Islet of Langerhans (tissue), 1 donor: ENCODE measurements around the gene NAGLU.
"Not testable (repeated sequence)": the region's sequence is repeated elsewhere in the genome, so short reads cannot be mapped to it uniquely, and the experiment has no call there.

Experiments
- FAIRE-seq: peaks from one replicate; lab custom pipeline; 2011; peaks lifted over from hg19 to GRCh38; lab: Jason Lieb, UNC

NAGLU gene

DNA sequence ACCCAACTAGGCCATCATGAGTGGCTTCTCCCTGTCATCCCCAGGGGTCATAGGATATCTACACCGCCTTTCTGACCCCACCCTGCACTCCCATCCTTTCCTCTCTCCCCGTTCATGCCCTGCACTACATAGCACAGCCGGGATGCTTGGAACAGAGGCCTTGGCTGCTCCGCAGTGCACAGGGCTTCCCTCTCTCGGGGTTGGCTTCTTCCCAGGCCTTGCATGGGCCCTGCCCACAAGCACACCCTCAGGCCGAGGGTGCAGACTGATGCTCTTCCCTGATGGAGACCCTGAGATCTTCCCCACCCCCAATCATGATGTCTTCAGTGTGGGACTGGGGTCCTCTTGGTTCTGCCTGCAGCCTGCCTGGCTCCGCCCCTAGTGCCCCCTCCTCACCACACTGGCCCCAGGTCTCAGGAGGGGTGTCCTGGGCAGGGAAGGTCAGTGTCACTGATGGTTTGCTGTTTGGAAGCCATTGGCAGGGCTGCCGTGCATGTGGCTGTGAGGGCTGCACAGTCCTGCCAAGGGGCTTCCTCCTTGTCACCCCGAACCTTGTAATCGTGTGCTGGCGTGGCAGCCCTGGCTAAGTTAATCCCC is 14.3 kb upstream of the NAGLU start:
- FAIRE-seq, result no peak

DNA sequence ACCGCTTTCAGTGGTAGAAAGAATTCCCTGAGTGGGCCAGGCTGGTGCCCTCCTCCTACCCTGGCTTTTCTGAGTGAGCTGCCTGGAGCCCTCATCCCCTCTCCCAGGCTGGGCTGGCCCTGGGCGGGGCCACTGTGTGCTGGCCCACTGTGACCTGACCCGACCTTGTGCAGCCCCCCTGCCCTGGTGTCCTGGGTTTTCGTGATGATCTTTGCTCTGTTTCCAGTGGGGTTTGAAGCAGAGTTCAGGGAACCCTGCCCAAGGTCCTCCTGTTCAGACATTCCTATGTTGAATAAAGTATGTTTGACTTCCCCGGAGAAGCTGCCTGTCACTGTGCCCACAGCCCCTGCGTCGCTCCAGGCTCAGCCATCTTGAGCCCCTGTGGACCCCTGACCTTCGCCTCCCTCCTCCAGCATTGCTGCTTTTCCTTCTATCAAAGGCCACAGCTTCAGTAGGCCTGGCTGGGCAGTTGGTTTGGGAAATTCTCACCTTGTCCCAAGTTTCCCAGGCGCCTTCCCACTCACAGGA is 13.7 kb upstream of the NAGLU start:
- no peak for FAIRE-seq

DNA sequence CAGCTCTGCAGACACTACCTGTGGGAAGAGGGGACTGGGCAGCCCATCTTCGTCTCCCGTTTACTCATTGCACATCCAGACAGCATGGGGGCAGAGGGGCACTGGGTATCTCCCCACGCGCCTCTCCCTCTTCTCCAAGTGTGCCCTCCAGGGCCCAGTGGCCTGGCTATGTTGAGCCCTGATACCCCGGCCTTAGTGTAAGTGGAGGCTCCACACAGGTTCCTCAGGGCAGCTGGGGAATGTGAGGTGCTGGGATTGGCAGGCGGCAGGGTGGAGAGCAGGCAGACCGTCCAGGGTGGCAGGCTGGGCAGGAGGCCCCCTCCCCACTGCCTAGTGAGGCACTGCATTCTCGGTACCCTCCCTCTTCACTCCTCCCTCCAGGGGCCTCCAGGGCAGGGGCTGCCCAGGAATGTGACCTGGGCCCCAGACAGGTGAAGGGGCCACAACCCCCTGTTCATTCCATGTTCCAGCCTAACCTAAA is 13.2 kb upstream of the NAGLU start:
- no peak for FAIRE-seq

DNA sequence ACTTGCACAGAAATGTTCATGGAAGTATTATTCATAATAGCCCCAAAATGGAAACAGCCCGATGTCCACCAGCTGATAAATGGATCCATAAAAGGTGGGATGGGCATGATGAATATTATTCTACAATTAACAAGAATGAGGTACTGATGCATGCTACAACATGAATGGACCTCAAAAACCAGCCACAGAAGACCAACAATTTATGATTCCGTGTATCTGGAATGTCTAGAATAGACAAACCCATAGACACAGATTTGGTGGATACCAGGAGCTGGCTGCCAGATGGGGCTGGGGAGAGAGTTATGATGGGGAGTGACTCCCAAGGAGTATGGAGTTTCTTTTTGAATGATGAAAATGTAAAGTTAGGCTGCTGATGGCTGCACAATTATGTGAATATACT is 10.8 kb upstream of the NAGLU start:
- no peak for FAIRE-seq

DNA sequence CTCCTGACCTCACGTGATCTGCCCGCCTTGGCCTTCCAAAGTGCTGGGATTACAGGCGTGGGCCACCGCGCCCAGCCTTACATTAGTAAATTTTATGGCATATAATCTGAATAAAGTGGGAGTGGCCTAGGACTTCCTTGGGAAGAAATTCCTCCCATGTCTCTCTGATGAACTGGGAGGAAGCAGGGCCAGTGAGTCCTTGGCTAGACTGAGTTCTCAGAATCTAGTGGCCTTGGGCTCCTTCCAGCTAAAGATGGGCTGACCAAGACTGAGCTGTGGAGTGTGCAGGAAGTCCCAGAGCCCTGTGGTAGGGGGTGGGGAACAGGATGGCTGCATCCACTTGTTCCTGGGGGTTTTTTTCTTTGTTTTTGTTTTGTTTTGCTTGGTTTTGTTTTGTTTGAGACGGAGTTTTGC is 10.0 kb upstream of the NAGLU start:
- FAIRE-seq, result no peak

DNA sequence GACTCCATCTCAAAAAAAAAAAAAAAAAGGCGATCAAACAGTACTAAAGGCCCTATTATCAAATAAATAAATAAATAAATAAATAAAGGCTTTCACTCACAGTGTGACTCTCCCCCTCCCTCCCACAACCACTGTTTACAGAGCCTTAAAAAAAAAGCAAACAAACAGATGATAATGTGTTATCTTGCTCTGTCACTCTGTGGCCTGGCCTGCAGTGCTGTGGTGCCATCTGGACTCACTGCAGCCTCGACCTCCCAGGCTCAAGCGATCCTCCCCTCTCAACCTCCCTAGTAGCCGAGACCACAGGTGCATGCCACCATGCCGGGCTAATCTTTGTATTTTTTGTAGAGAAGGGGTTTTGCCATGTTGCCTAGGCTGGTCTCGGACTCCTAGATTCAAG is 8.1 kb upstream of the NAGLU start:
- FAIRE-seq, result no peak

DNA sequence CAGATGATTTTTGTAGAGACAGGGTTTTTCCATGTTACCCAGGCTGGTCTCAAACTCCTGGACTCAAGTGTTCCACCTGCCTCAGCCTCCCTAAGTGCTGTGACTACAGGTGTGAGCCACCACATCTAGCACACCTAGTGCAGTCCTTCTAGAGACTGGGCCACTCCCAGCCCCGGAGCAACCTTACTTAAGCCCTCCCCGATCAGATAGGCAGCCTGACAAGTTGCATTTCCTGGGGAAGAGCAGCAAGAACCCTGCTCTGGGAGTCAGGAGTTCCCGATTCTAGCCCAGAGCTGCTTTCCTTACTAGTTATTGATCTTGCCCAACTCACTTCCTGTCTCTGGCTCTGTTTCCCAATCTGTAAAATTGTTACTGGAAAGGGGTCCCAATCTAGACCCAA is 7.0 kb upstream of the NAGLU start:
- FAIRE-seq, result no peak

DNA sequence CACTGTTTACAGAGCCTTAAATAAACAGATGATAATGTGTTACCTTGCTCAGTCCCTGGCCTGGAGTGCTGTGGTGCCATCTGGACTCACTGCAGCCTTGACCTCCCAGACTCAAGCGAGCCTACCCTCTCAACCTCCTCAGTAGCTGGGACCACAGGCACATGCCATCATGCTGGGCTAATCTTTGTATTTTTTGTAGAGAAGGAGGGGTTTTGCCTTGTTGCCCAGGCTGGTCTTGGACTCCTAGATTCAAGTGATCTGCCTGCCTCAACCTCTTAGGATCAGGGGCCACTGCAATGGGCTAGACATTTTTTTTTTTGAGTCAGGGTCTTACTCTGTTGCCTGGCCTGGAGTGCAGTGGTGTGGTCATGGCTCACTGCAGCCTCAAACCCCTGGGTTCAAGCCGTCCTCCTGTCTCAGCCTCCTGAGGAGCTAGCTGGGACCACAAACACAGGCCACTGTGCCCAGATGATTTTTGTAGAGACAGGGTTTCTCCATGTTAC is 5.0 kb upstream of the NAGLU start:
- FAIRE-seq, result no peak

DNA sequence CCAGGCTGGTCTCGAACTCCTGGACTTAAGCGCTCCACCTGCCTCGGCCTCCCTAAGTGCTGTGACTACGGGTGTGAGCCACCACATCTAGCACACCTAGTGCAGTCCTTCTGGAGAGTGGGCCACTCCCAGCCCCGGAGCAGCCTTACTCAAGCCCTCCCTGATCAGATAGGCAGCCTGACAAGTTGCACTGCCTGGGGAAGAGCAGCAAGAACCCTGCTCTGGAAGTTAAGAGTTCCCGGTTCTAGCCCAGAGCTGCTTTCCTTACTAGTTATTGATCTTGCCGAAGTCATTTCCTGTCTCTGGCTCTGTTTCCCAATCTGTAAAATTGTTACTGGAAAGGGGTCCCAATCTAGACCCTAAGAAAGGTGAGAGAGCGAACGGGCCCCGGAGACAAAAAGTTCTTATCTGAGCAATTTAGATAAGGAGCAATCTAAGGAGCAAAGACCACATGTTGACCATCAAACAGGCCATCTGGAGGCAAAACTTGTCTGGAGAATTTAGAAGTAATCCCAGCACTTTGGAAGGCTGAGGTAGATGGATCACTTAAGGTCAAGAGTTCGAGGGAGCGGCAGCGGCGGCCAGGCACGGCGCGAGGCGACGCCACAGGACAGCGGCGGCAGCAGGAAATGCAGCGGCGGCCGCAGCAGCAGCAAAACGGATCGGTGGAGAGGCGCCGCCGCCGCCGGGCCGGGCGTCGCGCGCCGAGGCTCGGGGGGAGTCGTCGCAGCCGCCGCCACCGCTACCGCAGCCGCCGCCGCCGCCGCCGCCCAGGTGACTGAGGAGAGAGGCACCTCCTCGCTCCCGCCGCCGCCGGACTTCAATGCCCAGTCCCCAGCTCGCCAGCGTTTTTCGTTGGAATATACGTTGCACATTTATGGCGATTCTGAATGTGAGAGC is 4.3 kb upstream of the NAGLU start:
- no peak for FAIRE-seq

DNA sequence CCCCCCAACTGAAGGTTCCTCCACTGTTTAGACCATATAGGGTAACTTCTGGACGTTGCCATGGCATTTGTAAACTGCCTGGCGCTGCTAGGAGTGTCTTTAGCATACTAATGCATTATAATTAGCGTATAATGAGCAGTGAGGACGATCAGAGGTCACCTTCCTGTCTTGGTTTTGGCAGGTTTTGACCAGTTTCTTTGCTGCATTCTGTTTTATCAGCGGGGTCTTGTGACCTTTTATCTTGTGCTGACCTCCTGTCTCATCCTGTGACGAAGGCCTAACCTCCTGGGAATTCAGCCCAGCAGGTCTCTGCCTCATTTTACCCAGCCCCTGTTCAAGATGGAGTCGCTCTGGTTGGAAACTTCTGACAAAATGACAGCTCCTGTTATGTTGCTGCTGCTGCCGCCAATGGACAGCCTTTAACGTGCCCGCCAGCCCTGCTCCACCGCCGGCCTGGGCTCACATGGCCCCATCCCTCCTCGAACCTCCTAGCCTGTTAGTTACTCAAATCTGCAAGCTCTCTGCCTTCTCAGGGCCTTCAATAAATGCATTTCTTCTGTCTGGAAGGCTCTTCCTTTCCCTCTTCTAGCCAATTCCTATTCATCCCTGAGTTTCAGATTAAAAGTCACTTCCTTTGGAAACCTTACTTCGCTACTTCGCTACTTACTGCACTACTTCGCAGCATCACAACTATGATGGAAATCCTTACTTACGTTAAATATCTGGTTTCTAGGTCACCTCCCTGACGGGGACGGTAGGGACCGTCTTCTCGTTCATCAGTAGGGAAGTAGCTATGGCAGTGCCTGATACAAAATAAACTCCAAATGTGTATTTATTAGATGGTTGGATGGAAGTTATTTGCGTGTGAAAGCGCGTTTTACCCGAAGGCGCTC is 640 bp upstream of the NAGLU start:
- FAIRE-seq, result no peak

DNA sequence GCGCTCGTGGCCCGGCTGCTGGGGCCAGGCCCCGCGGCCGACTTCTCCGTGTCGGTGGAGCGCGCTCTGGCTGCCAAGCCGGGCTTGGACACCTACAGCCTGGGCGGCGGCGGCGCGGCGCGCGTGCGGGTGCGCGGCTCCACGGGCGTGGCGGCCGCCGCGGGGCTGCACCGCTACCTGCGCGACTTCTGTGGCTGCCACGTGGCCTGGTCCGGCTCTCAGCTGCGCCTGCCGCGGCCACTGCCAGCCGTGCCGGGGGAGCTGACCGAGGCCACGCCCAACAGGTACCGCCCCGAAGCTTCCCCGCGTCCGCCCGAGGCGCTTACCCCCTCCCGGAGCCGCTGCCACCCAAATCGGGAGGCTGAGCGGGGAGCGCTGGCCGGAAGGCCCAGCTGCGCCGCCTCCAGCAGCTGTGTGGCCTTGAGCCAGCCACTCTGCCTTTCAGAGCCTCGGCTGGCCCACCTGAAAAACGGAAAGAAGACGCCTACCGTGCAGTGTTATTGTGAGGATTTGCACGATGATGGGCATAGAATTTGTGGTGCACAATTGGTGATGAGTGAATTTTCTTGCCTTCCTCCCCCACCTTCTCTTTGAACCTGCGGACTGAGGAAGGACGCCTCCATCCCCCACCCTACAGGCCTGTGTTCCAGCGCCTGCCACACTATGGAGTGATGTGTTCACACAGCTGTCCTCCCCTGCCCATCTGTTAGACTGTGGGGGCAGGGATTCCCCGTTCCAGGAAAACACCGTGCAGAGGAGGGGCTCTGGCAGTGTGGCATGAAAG is 523 bp downstream of the NAGLU start:
- FAIRE-seq, result no peak

DNA sequence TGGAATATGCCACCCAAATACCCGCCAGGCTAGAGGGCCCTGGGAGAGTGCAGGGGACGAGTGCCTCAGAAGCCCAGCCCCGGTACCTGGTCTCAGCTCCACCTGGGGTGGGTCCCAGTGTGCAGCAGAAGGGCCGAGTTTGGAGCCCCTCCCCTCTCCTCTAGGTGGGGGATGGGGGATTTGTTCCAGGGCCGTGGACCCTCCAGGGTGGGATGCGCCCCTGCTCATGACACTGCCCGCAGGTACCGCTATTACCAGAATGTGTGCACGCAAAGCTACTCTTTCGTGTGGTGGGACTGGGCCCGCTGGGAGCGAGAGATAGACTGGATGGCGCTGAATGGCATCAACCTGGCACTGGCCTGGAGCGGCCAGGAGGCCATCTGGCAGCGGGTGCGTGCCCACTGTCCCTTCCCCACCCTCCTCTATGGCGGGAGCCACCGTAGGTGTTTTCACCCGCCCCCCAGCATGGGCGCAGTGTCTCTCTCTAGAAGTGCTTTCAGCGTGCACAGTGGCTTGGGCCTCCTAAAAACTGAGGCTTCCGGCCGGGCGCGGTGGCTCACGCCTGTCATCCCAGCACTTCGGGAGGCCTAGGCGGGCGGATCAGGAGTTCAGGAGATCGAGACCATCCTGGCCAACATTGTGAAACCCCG is 1.2 kb downstream of the NAGLU start:
- no peak for FAIRE-seq

DNA sequence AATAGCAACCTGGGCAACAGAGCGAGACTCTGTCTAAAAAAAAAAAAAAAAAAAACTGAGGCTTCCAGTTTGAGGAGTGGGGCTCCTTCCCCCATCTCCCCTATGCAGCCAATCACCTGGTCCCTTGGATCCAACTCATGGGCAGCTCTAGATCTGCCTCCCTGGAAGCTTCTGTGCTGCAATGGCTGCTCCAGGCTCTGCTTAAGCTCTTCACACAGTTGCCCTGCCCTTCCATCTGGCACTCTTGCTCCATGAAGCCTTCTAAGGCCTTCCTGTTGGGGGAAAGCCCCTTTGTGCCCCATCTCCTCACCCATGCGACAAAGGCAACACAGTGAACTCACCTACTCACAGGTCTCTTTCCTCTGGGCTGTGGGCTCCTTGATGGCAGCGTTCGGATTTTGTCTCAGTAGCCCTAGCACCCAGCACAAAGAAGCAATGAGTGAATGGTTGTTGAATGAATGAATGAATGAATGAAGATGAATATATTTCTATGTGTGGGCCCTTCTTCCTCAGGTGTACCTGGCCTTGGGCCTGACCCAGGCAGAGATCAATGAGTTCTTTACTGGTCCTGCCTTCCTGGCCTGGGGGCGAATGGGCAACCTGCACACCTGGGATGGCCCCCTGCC is 1.9 kb downstream of the NAGLU start:
- no peak for FAIRE-seq

DNA sequence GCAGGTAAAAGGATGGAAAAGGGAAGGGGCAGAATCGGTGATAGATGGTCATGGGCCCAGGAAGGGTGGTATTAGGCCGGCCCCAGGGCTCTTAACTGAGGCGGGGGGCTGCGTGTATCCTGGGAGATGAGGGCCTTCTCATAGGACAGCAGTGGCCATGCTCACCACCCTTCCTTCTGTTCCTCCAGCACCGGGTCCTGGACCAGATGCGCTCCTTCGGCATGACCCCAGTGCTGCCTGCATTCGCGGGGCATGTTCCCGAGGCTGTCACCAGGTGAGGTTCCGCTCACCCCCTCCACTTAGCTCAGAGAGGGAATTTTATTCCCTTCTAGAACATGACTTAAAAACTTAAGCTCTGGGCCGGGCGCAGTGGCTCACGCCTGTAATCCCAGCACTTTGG is 2.4 kb downstream of the NAGLU start:
- FAIRE-seq, result no peak

DNA sequence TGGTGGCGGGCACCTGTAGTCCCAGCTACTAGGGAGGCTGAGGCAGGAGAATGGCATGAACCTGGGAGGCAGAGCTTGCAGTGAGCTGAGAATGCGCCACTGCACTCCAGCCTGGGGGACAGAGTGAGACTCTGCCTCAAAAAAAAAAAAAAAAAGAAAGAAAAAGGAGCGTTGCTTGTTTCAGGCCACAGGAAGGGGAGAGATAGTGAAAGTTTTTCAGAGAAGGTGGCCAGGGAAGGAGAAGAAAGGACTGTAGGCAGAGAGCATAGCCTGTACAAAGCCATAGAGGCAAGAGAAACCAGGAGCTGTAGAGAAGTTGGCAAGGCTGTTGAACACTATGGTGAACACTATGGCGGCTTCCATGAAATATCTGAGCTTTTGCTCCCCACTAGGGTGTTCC is 4.5 kb downstream of the NAGLU start:
- not testable (repeated sequence) for FAIRE-seq

DNA sequence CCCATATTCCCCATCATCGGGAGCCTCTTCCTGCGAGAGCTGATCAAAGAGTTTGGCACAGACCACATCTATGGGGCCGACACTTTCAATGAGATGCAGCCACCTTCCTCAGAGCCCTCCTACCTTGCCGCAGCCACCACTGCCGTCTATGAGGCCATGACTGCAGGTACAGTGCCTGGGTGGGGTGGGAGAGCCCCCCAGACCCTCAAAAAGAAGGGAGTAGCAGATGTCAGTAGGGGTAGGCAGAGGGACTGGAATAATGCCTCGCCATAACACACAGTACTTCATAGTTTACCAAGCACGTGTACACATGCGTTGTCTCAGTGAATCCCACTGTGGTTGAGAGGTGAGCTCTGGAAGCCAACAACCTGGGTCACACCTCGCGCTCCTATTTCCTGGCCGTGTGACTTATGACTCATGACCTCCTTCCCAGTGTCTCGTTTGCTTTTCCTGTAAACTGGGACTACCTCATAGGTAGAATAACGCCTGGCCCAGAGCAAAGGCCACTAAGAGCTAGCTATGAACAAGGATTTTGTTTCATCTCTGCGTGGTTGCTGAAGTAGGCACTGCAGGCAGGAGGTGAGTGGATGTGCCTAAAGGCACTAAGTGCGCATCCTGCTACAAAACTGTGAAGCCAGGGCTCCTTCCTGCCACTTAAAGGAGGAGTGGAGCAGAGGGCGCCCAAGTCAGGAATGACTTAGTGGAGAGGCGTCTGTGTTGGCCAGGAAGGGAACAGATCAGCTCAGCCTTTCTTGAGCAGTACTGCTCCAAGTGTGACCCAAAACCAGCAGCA is 5.2 kb downstream of the NAGLU start:
- FAIRE-seq, result no peak

DNA sequence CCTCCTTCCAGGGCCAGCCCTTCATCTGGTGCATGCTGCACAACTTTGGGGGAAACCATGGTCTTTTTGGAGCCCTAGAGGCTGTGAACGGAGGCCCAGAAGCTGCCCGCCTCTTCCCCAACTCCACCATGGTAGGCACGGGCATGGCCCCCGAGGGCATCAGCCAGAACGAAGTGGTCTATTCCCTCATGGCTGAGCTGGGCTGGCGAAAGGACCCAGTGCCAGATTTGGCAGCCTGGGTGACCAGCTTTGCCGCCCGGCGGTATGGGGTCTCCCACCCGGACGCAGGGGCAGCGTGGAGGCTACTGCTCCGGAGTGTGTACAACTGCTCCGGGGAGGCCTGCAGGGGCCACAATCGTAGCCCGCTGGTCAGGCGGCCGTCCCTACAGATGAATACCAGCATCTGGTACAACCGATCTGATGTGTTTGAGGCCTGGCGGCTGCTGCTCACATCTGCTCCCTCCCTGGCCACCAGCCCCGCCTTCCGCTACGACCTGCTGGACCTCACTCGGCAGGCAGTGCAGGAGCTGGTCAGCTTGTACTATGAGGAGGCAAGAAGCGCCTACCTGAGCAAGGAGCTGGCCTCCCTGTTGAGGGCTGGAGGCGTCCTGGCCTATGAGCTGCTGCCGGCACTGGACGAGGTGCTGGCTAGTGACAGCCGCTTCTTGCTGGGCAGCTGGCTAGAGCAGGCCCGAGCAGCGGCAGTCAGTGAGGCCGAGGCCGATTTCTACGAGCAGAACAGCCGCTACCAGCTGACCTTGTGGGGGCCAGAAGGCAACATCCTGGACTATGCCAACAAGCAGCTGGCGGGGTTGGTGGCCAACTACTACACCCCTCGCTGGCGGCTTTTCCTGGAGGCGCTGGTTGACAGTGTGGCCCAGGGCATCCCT is 7.4 kb downstream of the NAGLU start:
- FAIRE-seq, result no peak

DNA sequence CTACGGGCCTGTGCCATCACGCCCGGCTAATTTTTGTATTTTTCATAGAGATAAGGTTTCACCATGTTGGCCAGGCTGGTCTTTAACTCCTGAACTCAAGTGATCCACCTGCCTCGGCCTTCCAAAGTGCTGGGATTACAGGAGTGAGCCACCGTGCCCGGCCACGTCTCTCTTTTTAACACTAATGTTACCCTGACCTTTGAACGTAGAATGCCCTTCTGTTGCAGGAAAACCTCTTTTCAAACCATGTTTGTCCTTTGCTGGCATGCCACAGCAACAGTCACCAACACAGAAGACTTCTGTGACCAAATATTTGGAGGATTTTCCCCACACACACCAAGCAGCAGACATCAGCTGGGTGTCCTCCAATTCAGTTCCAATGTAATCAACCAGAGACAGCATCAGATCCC is 8.8 kb downstream of the NAGLU start:
- no peak for FAIRE-seq
